NT2/D1 (cell line): ENCODE results near the gene HABP4.

Experiments
- DNase-seq: peaks from one replicate; pipeline ENCODE4 v3.0.0-alpha.2; 2011; ENCODE audit warnings: low read depth, low spot score
- H3K27me3 ChIP-seq: 2 replicates; pipeline ENCODE4 v1.6.0; 2011; ENCODE audit warnings: mild to moderate bottlenecking; ENCODE audit not compliant: insufficient read length, insufficient read depth
- H3K36me3 ChIP-seq: 2 replicates; pipeline ENCODE4 v1.6.1; 2011; ENCODE audit warnings: mild to moderate bottlenecking, low read length, mixed read lengths; ENCODE audit not compliant: insufficient read depth, insufficient read length
- H3K4me1 ChIP-seq: 2 replicates; pipeline ENCODE4 v1.5.1; 2011; ENCODE audit not compliant: insufficient read depth, insufficient read length
- H3K4me3 ChIP-seq: 2 replicates; pipeline ENCODE4 v1.5.1; 2011; ENCODE audit warnings: low read depth; ENCODE audit not compliant: insufficient read length
- H3K9ac ChIP-seq: 2 replicates; pipeline ENCODE4 v1.6.0; 2011; ENCODE audit warnings: low read depth; ENCODE audit not compliant: insufficient read length
- H3K9me3 ChIP-seq: 2 replicates; pipeline ENCODE4 v1.5.1; 2011; ENCODE audit warnings: mild to moderate bottlenecking, low read length; ENCODE audit not compliant: insufficient read depth
- SUZ12 ChIP-seq: IDR thresholded peaks from 2 replicates; pipeline ENCODE4 v1.6.1; 2011; ENCODE audit not compliant: insufficient read length, insufficient read depth; ENCODE audit errors: extremely low read depth
- YY1 ChIP-seq: IDR thresholded peaks from 2 replicates; pipeline ENCODE4 v1.6.1; 2011; ENCODE audit not compliant: insufficient read length, insufficient read depth
- ZNF274 ChIP-seq: IDR thresholded peaks from 2 replicates; pipeline ENCODE4 v1.6.1; 2011; ENCODE audit warnings: mild to moderate bottlenecking, low read depth, low read length

Gene HABP4

DNA sequence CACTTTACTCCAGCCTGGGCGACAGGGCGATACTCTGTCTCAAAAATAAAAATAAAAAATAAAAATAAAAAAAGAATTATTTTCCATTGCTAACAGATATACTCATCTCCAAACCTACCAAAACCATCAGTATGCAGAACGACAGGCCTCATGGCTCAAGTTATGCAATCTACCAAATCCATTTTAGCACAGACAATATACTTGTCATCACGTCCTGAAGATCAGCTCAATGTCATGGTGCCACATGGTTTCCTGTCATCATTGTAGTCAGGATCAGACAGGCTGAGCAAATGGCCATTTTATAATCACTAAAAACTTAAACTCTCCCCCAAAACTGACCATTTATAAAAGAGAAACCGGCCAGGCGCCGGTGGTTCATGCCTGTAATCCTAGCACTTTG is 69.1 kb downstream of the HABP4 start:
- Histone ChIP-seq H3K4me3 (no peak overlapping the region), H3K9ac (no peak overlapping the region), H3K27me3 (no peaks in the 10 kb centered on the region), H3K4me1 (no peaks in the 10 kb centered on the region), H3K36me3 (peaks cover 29% of the 10 kb centered on the region), H3K9me3 (no peaks in the 10 kb centered on the region)
- TF ChIP-seq SUZ12 (no peak), YY1 (no peak), ZNF274 (no peak)
- DNase-seq = no peak

DNA sequence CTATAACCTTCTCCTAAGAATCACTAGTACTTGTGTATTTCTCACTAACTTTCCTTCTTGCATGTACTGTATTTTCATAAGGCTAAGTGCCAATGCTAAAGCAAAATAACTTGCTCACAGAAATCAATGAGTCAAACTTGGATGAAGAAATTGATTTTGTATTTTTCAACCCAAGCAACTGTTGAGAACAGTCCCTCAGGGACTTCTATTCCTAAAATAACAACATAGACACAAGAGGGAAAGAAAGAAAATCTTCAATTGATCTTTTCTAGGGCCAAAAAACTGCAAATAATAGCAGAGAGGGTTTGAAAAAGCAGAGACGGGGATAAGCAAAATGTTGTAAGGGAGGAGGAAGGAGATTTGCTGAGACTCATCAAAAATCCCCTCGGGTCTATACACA is 69.8 kb downstream of the HABP4 start:
- no peak overlapping the region for H3K9ac ChIP-seq
- no peak for TF ChIP-seq YY1
- H3K4me1 ChIP-seq = no peaks in the 10 kb centered on the region
- no peaks in the 10 kb centered on the region for H3K9me3 ChIP-seq
- H3K27me3 ChIP-seq = no peaks in the 10 kb centered on the region
- H3K4me3 ChIP-seq = no peak overlapping the region
- H3K36me3 ChIP-seq = peaks cover 35% of the 10 kb centered on the region
- DNase-seq = no peak

- no peak overlapping the region for H3K9ac ChIP-seq
- TF ChIP-seq ZNF274 (no peak), YY1 (no peak), SUZ12 (no peak)
- peaks cover 39% of the 10 kb centered on the region for H3K36me3 ChIP-seq
- DNase-seq = no peak
- no peaks in the 10 kb centered on the region for H3K9me3 ChIP-seq
- H3K4me1 ChIP-seq = no peaks in the 10 kb centered on the region
- H3K4me3 ChIP-seq = no peak overlapping the region
- H3K27me3 ChIP-seq = no peaks in the 10 kb centered on the region
Measured at GRCh38 chr9:96522366-96522765, 72.4 kb downstream of the HABP4 start.

DNA sequence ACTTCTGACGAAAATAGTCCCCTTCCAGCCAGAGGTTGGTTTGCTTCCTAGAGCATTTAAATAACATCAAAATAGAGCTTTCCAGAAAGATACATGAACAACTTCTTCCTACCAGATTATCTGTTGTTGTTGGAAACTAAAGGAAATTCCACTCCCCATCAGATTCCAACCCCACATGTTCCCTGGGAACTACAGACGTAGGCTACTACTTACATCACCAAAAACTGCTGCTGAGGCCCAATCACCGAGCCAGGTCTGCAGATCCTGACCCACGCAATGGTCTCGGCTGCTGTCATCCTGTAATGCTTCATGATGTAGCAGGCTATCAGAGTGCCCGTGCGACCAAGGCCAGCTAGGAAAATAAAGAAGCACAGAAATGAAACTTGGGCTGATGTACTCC is 73.4 kb downstream of the HABP4 start:
- Histone ChIP-seq H3K4me1 (no peaks in the 10 kb centered on the region), H3K9ac (no peak overlapping the region), H3K36me3 (peaks cover 39% of the 10 kb centered on the region), H3K4me3 (no peak overlapping the region), H3K9me3 (no peaks in the 10 kb centered on the region), H3K27me3 (no peaks in the 10 kb centered on the region)
- DNase-seq = no peak
- TF ChIP-seq SUZ12 (no peak), ZNF274 (no peak), YY1 (no peak)

DNA sequence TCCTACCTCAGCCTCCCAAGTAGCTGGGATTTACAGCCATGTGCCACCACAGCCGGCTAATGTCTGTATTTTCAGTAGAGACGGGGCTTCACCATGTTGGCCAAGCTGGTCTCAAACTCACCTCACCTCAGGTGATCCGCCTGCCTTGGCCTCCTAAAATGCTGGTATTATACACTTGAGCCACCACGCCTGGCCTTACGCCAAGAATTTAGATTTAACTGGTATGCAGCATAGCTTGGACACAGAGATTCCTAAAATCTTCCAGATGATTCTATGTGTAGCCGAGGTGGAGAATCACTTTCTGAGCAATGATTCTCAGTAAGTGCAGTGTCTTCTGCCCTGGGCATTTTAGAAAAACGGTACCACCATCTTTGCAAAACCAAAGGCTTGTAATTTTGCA is 74.1 kb downstream of the HABP4 start:
- no peaks in the 10 kb centered on the region for H3K27me3 ChIP-seq
- no peaks in the 10 kb centered on the region for H3K9me3 ChIP-seq
- H3K9ac ChIP-seq = no peak overlapping the region
- H3K4me3 ChIP-seq = no peak overlapping the region
- no peak for DNase-seq
- H3K4me1 ChIP-seq = no peaks in the 10 kb centered on the region
- peaks cover 40% of the 10 kb centered on the region for H3K36me3 ChIP-seq
- TF ChIP-seq ZNF274 (no peak), YY1 (no peak), SUZ12 (no peak)

GRCh38 chr9:96524764-96525163 is 74.8 kb downstream of the HABP4 start:
- no peak for DNase-seq
- TF ChIP-seq YY1 (no peak), SUZ12 (no peak), ZNF274 (no peak)

GRCh38 chr9:96532173-96532572 is 82.2 kb downstream of the HABP4 start:
- no peak for DNase-seq
- no peaks in the 10 kb centered on the region for H3K4me1 ChIP-seq
- no peak overlapping the region for H3K9ac ChIP-seq
- no peaks in the 10 kb centered on the region for H3K27me3 ChIP-seq
- H3K4me3 ChIP-seq = no peak overlapping the region
- H3K9me3 ChIP-seq = peaks cover 10% of the 10 kb centered on the region; the same call in 1 of the 2 replicates
- TF ChIP-seq ZNF274 (no peak), YY1 (no peak), SUZ12 (no peak)
- peaks cover 31% of the 10 kb centered on the region for H3K36me3 ChIP-seq

More at GRCh38 chr9:96524764-96525163, 74.8 kb downstream of the HABP4 start:
- Histone ChIP-seq H3K27me3 (no peaks in the 10 kb centered on the region), H3K9ac (no peak overlapping the region), H3K9me3 (no peaks in the 10 kb centered on the region), H3K4me1 (no peaks in the 10 kb centered on the region), H3K36me3 (peaks cover 43% of the 10 kb centered on the region), H3K4me3 (no peak overlapping the region)

- TF ChIP-seq YY1 (no peak), ZNF274 (no peak), SUZ12 (no peak)
Measured at GRCh38 chr9:96540106-96540505, 90.1 kb downstream of the HABP4 start.

More at GRCh38 chr9:96540106-96540505, 90.1 kb downstream of the HABP4 start:
- no peak overlapping the region for H3K4me3 ChIP-seq
- H3K27me3 ChIP-seq = no peaks in the 10 kb centered on the region
- no peak for DNase-seq
- no peak overlapping the region for H3K9ac ChIP-seq
- H3K9me3 ChIP-seq = no peaks in the 10 kb centered on the region
- H3K36me3 ChIP-seq = peaks cover 27% of the 10 kb centered on the region
- H3K4me1 ChIP-seq = no peaks in the 10 kb centered on the region
